ENCODE measurements around the gene GINS1. TPM values are rescaled to one million over a fixed set of nuclear protein-coding genes. Genes with fewer than 3 reads are reported as not detected.

GINS1 gene
- total RNA-seq, 1 donor from 2014 or later, result 0.46 TPM

Other genes with a start within 250 kb of the GINS1 start
- 118 TPM for gene ENTPD6, start 212.0 kb upstream of the GINS1 start, total RNA-seq
- gene PYGB, start 159.6 kb upstream of the GINS1 start, total RNA-seq, result 170 TPM
- 21.1 TPM for gene ABHD12, start 16.8 kb upstream of the GINS1 start, total RNA-seq
- gene NINL, start 177.9 kb downstream of the GINS1 start, total RNA-seq, result 10.7 TPM
- 3.4 TPM for gene NANP, start 216.3 kb downstream of the GINS1 start, total RNA-seq